Fibroblast of lung (primary cell): Measurements from ENCODE around the gene RELCH. TPM values are rescaled to one million over a fixed set of nuclear protein-coding genes. Genes with fewer than 3 reads are reported as not detected.

ENCODE experiments used
- DNase-seq, 2 donors: peaks; one replicate each; pipeline versions ENCODE4 v3.0.0 to v3.0.0-alpha.2; 2010; ENCODE audit warnings: low read depth in 2 of 2
- H2AFZ ChIP-seq: 2 replicates; pipeline ENCODE4 v1.5.1; 2012; ENCODE audit warnings: low read length, control low read depth, inconsistent platforms
- H3K27ac ChIP-seq: 2 replicates; pipeline ENCODE4 v1.5.1; 2011; ENCODE audit warnings: low read length, control low read depth; ENCODE audit not compliant: insufficient read depth
- H3K27me3 ChIP-seq: 2 replicates; pipeline ENCODE4 v1.5.1; 2011; ENCODE audit warnings: mild to moderate bottlenecking, low read length; ENCODE audit not compliant: control insufficient read depth, insufficient read depth
- H3K36me3 ChIP-seq: 2 replicates; pipeline ENCODE4 v1.5.1; 2011; ENCODE audit warnings: low read length; ENCODE audit not compliant: control insufficient read depth, insufficient read depth
- H3K4me1 ChIP-seq: 2 replicates; pipeline ENCODE4 v1.5.1; 2011; ENCODE audit warnings: low read length; ENCODE audit not compliant: control insufficient read depth, insufficient read depth; ENCODE audit errors: extremely low read depth
- H3K4me2 ChIP-seq: 2 replicates; pipeline ENCODE4 v1.5.1; 2011; ENCODE audit warnings: low read length, control low read depth; ENCODE audit not compliant: insufficient read depth; ENCODE audit errors: extremely low read depth
- H3K4me3 ChIP-seq, 4 experiments: fragments of 200-600 bp in 1 of 4; sonication (generic) in 1 of 4; replicated peaks in 1 of 4; 2 replicates each; pipeline ENCODE4 v1.5.1; 2011 to 2016; ENCODE audit warnings: low read length in 4 of 4, low read depth in 3 of 4, mild to moderate bottlenecking in 3 of 4, control low read depth in 2 of 4, inconsistent platforms in 1 of 4, mixed read lengths in 1 of 4; ENCODE audit not compliant: insufficient read depth in 1 of 4; ENCODE audit errors: control extremely low read depth in 1 of 4
- H3K79me2 ChIP-seq: 2 replicates; pipeline ENCODE4 v1.5.1; 2012; ENCODE audit warnings: mild to moderate bottlenecking, low read length, inconsistent platforms; ENCODE audit not compliant: control insufficient read depth, insufficient read depth
- H3K9ac ChIP-seq: 2 replicates; pipeline ENCODE4 v1.5.1; 2011; ENCODE audit warnings: mild to moderate bottlenecking, low read length, control low read depth; ENCODE audit not compliant: insufficient read depth
- H3K9me3 ChIP-seq: 2 replicates; pipeline ENCODE4 v1.5.1; 2012; ENCODE audit warnings: low read depth, low read length; ENCODE audit not compliant: control insufficient read depth, insufficient read depth
- H4K20me1 ChIP-seq: 2 replicates; pipeline ENCODE4 v1.5.1; 2011; ENCODE audit warnings: low read length; ENCODE audit not compliant: control insufficient read depth, insufficient read depth; ENCODE audit errors: extremely low read depth
- EZH2 ChIP-seq: IDR thresholded peaks from 2 replicates; pipeline ENCODE4 v1.5.1; 2012; ENCODE audit warnings: low read length, control low read depth, mild to moderate bottlenecking; ENCODE audit errors: missing control alignments
- polyA plus RNA-seq, 2 donors: library from polyadenylated mRNA; depleted of rRNA in 1 of 2; stranded (reverse) in 1 of 2; unstranded in 1 of 2; fragments of >200 nt; gene quantifications; 2 replicates each; pipeline ENCODE4 v1.2.1, GENCODE V29; 2011 to 2012; ENCODE audit warnings: missing spikeins in 1 of 2
- total RNA-seq: library from RNA; depleted of rRNA; stranded (reverse); fragments of >200 nt; gene quantifications from 2 replicates; pipeline ENCODE4 v1.2.1, GENCODE V29; 2014
- TF ChIP-seq, protein P1 (sequence below), 2 donors: IDR thresholded peaks in 1 of 2; conservative IDR thresholded peaks in 1 of 2; 1 replicate in 1 of 2; 2 replicates in 1 of 2; pipeline ENCODE4 v1.5.1; 2011 to 2012; ENCODE audit warnings: low read length in 2 of 2, control low read depth in 1 of 2, inconsistent platforms in 1 of 2, low read depth in 1 of 2, mild to moderate bottlenecking in 1 of 2

RELCH gene
- total and polyA plus RNA-seq, 2 donors (not counting 1 experiment from before 2014, with no cell fraction given) = 13.1 to 34.5 TPM

- H3K36me3 ChIP-seq = peaks cover 3% of the 10 kb centered on the region
- H3K27me3 ChIP-seq = no peaks in the 10 kb centered on the region
- no peak overlapping the region for H3K9ac ChIP-seq
- H2AFZ ChIP-seq = no peak overlapping the region
- H4K20me1 ChIP-seq = no peaks in the 10 kb centered on the region
- H3K4me3 ChIP-seq = no peak overlapping the region
- H3K9me3 ChIP-seq = no peaks in the 10 kb centered on the region
- no peak overlapping the region for H3K4me2 ChIP-seq
- H3K79me2 ChIP-seq = no peaks in the 10 kb centered on the region
- DNase-seq = no peak
- TF ChIP-seq, protein P1, sequence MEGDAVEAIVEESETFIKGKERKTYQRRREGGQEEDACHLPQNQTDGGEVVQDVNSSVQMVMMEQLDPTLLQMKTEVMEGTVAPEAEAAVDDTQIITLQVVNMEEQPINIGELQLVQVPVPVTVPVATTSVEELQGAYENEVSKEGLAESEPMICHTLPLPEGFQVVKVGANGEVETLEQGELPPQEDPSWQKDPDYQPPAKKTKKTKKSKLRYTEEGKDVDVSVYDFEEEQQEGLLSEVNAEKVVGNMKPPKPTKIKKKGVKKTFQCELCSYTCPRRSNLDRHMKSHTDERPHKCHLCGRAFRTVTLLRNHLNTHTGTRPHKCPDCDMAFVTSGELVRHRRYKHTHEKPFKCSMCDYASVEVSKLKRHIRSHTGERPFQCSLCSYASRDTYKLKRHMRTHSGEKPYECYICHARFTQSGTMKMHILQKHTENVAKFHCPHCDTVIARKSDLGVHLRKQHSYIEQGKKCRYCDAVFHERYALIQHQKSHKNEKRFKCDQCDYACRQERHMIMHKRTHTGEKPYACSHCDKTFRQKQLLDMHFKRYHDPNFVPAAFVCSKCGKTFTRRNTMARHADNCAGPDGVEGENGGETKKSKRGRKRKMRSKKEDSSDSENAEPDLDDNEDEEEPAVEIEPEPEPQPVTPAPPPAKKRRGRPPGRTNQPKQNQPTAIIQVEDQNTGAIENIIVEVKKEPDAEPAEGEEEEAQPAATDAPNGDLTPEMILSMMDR (conservative IDR thresholded peaks at IDR 0.05 in 1 of 2, IDR thresholded peaks at IDR 0.05 in 1 of 2; ENCODE audit: low read depth in 1 of 2, low read length in 2 of 2) = no peak
- TF ChIP-seq EZH2 = no peak
- H3K4me1 ChIP-seq = no peaks in the 10 kb centered on the region
- H3K27ac ChIP-seq = no peak overlapping the region
These were observed 101.0 kb downstream of the RELCH start for GRCh38 chr18:62287781-62288664.

DNA sequence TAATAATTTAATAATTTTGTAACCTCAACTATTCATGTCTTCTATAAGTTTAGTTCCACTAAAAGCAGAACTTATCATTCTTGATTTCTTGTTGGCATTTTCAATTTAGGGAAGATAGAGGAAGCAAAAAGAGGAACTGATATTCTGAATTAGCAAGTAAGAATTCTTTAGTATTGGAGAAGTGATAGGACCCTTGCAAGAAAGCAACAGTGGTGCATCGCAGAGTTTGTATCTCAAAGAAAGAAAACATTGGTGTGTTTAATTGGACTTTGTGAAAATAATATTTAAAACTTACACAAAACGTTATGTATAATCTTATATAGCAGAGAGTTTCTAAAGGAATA, 101.6 kb downstream of the RELCH start:
- H3K4me3 ChIP-seq = no peak overlapping the region
- H2AFZ ChIP-seq = no peak overlapping the region
- no peak overlapping the region for H3K9ac ChIP-seq
- H3K36me3 ChIP-seq = peaks cover 3% of the 10 kb centered on the region
- H3K27ac ChIP-seq = no peak overlapping the region
- no peaks in the 10 kb centered on the region for H4K20me1 ChIP-seq
- DNase-seq = no peak
- TF ChIP-seq EZH2 = no peak
- TF ChIP-seq, protein P1 (conservative IDR thresholded peaks at IDR 0.05 in 1 of 2, IDR thresholded peaks at IDR 0.05 in 1 of 2; ENCODE audit: low read depth in 1 of 2, low read length in 2 of 2) = no peak
- H3K79me2 ChIP-seq = no peaks in the 10 kb centered on the region
- no peak overlapping the region for H3K4me2 ChIP-seq
- no peaks in the 10 kb centered on the region for H3K9me3 ChIP-seq
- H3K27me3 ChIP-seq = no peaks in the 10 kb centered on the region
- H3K4me1 ChIP-seq = no peaks in the 10 kb centered on the region

GRCh38 chr18:62289047-62289446, 102.0 kb downstream of the RELCH start:
- TF ChIP-seq, protein P1 (conservative IDR thresholded peaks at IDR 0.05 in 1 of 2, IDR thresholded peaks at IDR 0.05 in 1 of 2; ENCODE audit: low read depth in 1 of 2, low read length in 2 of 2) = no peak
- no peak for TF ChIP-seq EZH2
- no peak for DNase-seq
- H3K27me3 ChIP-seq = no peaks in the 10 kb centered on the region
- H2AFZ ChIP-seq = no peak overlapping the region
- no peaks in the 10 kb centered on the region for H3K79me2 ChIP-seq
- H3K27ac ChIP-seq = no peak overlapping the region
- H3K4me1 ChIP-seq = no peaks in the 10 kb centered on the region
- H3K4me2 ChIP-seq = no peak overlapping the region
- no peak overlapping the region for H3K4me3 ChIP-seq
- no peaks in the 10 kb centered on the region for H4K20me1 ChIP-seq
- no peak overlapping the region for H3K9ac ChIP-seq
- no peaks in the 10 kb centered on the region for H3K9me3 ChIP-seq
- H3K36me3 ChIP-seq = peaks cover 3% of the 10 kb centered on the region
